HG03108 (cell line): ENCODE results near the gene LCN1.
"Not testable (repeated sequence)": the region's sequence is repeated elsewhere in the genome, so short reads cannot be mapped to it uniquely, and the experiment has no call there.

Experiments
- ATAC-seq: cut with Tn5 transposase; IDR thresholded peaks from one replicate; pipeline ENCODE4 v1.9.1; 2021; ENCODE audit warnings: moderate library complexity; ENCODE audit not compliant: unreplicated experiment

Gene LCN1

GRCh38 chr9:135545646-135546176 lies 24.5 kb downstream of the LCN1 start, which contains the start of gene OBP2A:
TSS of gene OBP2A (plus strand) at chr9:135546126. CDS start at chr9:135546181, 55 bp downstream.
- not testable (repeated sequence) for ATAC-seq

GRCh38 chr9:135546792-135547617 lies 25.8 kb downstream of the LCN1 start:
- ATAC-seq = not testable (repeated sequence)

GRCh38 chr9:135547756-135548736 lies 26.8 kb downstream of the LCN1 start:
- ATAC-seq = no peak

GRCh38 chr9:135549478-135550343 lies 28.5 kb downstream of the LCN1 start:
- ATAC-seq = not testable (repeated sequence)

- no peak for ATAC-seq
Observed at GRCh38 chr9:135550344-135550918, 29.2 kb downstream of the LCN1 start.

GRCh38 chr9:135551031-135551430 lies 29.8 kb downstream of the LCN1 start:
- no peak for ATAC-seq

GRCh38 chr9:135551456-135551855 lies 30.2 kb downstream of the LCN1 start:
- ATAC-seq = no peak

GRCh38 chr9:135552021-135552697 lies 30.9 kb downstream of the LCN1 start:
- ATAC-seq = no peak

- no peak for ATAC-seq
Observed at GRCh38 chr9:135552698-135553171, 31.5 kb downstream of the LCN1 start.

- no peak for ATAC-seq
Observed at GRCh38 chr9:135554718-135555117, 33.5 kb downstream of the LCN1 start.

GRCh38 chr9:135555203-135555602 lies 34.0 kb downstream of the LCN1 start:
- ATAC-seq = no peak

GRCh38 chr9:135555910-135556309 lies 34.7 kb downstream of the LCN1 start:
- no peak for ATAC-seq

- ATAC-seq = no peak
Observed at GRCh38 chr9:135559606-135560005, 38.4 kb downstream of the LCN1 start.

GRCh38 chr9:135561391-135562234 lies 40.4 kb downstream of the LCN1 start, which contains the start of gene PAEP:
TSS of gene PAEP (plus strand) at chr9:135561756.
- no peak for ATAC-seq

- no peak for ATAC-seq
Observed at GRCh38 chr9:135562235-135562745, 41.0 kb downstream of the LCN1 start.

GRCh38 chr9:135563039-135563476 lies 41.8 kb downstream of the LCN1 start:
- ATAC-seq = no peak

- ATAC-seq = no peak
Observed at GRCh38 chr9:135563858-135564257, 42.6 kb downstream of the LCN1 start.

- ATAC-seq = no peak
Observed at GRCh38 chr9:135565141-135565628, 43.9 kb downstream of the LCN1 start.
